ENCODE data around the gene LTBP2.
"Not testable (repeated sequence)": the region's sequence is repeated elsewhere in the genome, so short reads cannot be mapped to it uniquely, and the experiment has no call there.

LTBP2 gene

GRCh38 chr14:74551001-74551400 lies 61.0 kb downstream of the LTBP2 start:
- DNase-seq (ENCODE audit: low spot score): no peak

- no peak for DNase-seq (ENCODE audit: low spot score)
These were observed 62.0 kb downstream of the LTBP2 start for GRCh38 chr14:74550071-74550470.

- no peak for DNase-seq (ENCODE audit: low spot score)
These were observed 62.4 kb downstream of the LTBP2 start for GRCh38 chr14:74549588-74549987.

- no peak for DNase-seq (ENCODE audit: low spot score)
These were observed 63.2 kb downstream of the LTBP2 start for GRCh38 chr14:74548881-74549280.

- DNase-seq (ENCODE audit: low spot score): no peak
These were observed 64.6 kb downstream of the LTBP2 start for GRCh38 chr14:74547331-74547927.

GRCh38 chr14:74546416-74546815 lies 65.6 kb downstream of the LTBP2 start:
- DNase-seq (ENCODE audit: low spot score): no peak

- DNase-seq (ENCODE audit: low spot score): no peak
These were observed 66.7 kb downstream of the LTBP2 start for GRCh38 chr14:74545386-74545785.

GRCh38 chr14:74543771-74544438 lies 68.1 kb downstream of the LTBP2 start:
- DNase-seq (ENCODE audit: low spot score): no peak

GRCh38 chr14:74542056-74542685 lies 69.9 kb downstream of the LTBP2 start:
- DNase-seq (ENCODE audit: low spot score): no peak

GRCh38 chr14:74541225-74541624 lies 70.8 kb downstream of the LTBP2 start:
- no peak for DNase-seq (ENCODE audit: low spot score)

GRCh38 chr14:74539503-74539902 lies 72.5 kb downstream of the LTBP2 start:
- DNase-seq (ENCODE audit: low spot score): no peak

- DNase-seq (ENCODE audit: low spot score): no peak
These were observed 73.3 kb downstream of the LTBP2 start for GRCh38 chr14:74538411-74539391.

GRCh38 chr14:74536336-74536735 lies 75.7 kb downstream of the LTBP2 start:
- DNase-seq (ENCODE audit: low spot score): not testable (repeated sequence)

- DNase-seq (ENCODE audit: low spot score): no peak
These were observed 76.2 kb downstream of the LTBP2 start for GRCh38 chr14:74535756-74536325.

- no peak for DNase-seq (ENCODE audit: low spot score)
These were observed 78.5 kb downstream of the LTBP2 start for GRCh38 chr14:74533576-74533975.

GRCh38 chr14:74532246-74532645 lies 79.8 kb downstream of the LTBP2 start:
- no peak for DNase-seq (ENCODE audit: low spot score)

- DNase-seq (ENCODE audit: low spot score): peak; percentile 59
These were observed 80.6 kb downstream of the LTBP2 start for GRCh38 chr14:74531467-74531866.

GRCh38 chr14:74531006-74531405 lies 81.0 kb downstream of the LTBP2 start:
- no peak for DNase-seq (ENCODE audit: low spot score)

- DNase-seq (ENCODE audit: low spot score): no peak
These were observed 83.2 kb downstream of the LTBP2 start for GRCh38 chr14:74528886-74529285.

GRCh38 chr14:74528406-74528805 lies 83.6 kb downstream of the LTBP2 start:
- no peak for DNase-seq (ENCODE audit: low spot score)

GRCh38 chr14:74527736-74528280 lies 84.2 kb downstream of the LTBP2 start:
- no peak for DNase-seq (ENCODE audit: low spot score)

All from HuH-7 (cell line).